NOMO-1 (cell line): ENCODE results near the gene MRPS22.

Experiments
- DNase-seq, 2 experiments: peaks; one replicate each; lab custom pipeline; 2025; ENCODE audit not compliant: unreplicated experiment in 2 of 2; lab: John Stamatoyannopoulos, UW

MRPS22 gene

GRCh38 chr3:139311557-139311956 lies 32.3 kb upstream of the MRPS22 start:
- no peak for DNase-seq

GRCh38 chr3:139312416-139312815 lies 31.4 kb upstream of the MRPS22 start:
- DNase-seq: no peak

- DNase-seq: no peak
Measured at GRCh38 chr3:139312959-139313358, 30.9 kb upstream of the MRPS22 start.

GRCh38 chr3:139313921-139314320 lies 29.9 kb upstream of the MRPS22 start:
- DNase-seq: no peak

- no peak for DNase-seq
Measured at GRCh38 chr3:139317215-139317614, 26.6 kb upstream of the MRPS22 start.

GRCh38 chr3:139317660-139318430 lies 26.0 kb upstream of the MRPS22 start:
- DNase-seq: no peak

- no peak for DNase-seq
Measured at GRCh38 chr3:139318431-139318816, 25.4 kb upstream of the MRPS22 start.

GRCh38 chr3:139318826-139319225 lies 25.0 kb upstream of the MRPS22 start:
- no peak for DNase-seq

GRCh38 chr3:139319428-139320402 lies 24.1 kb upstream of the MRPS22 start:
- no peak for DNase-seq

- DNase-seq: no peak
Measured at GRCh38 chr3:139320551-139321309, 23.1 kb upstream of the MRPS22 start.

GRCh38 chr3:139322346-139322745 lies 21.5 kb upstream of the MRPS22 start:
- no peak for DNase-seq

GRCh38 chr3:139323146-139323545 lies 20.7 kb upstream of the MRPS22 start:
- DNase-seq: no peak

GRCh38 chr3:139324456-139324855 lies 19.4 kb upstream of the MRPS22 start:
- DNase-seq: no peak

GRCh38 chr3:139325551-139325950 lies 18.3 kb upstream of the MRPS22 start:
- DNase-seq: no peak

GRCh38 chr3:139326131-139326530 lies 17.7 kb upstream of the MRPS22 start:
- no peak for DNase-seq

- DNase-seq: no peak
Measured at GRCh38 chr3:139326707-139327106, 17.1 kb upstream of the MRPS22 start.

- DNase-seq: no peak
Measured at GRCh38 chr3:139327231-139327630, 16.6 kb upstream of the MRPS22 start.

- DNase-seq: no peak
Measured at GRCh38 chr3:139327861-139328260, 16.0 kb upstream of the MRPS22 start.

GRCh38 chr3:139328356-139328755 lies 15.5 kb upstream of the MRPS22 start:
- no peak for DNase-seq

- peak; percentile 85 to 90 for DNase-seq
Measured at GRCh38 chr3:139329364-139329850, 14.4 kb upstream of the MRPS22 start.

GRCh38 chr3:139332092-139332491 lies 11.7 kb upstream of the MRPS22 start:
- DNase-seq: no peak
